Stomach (tissue), 4 donors: ENCODE measurements around the gene RNF135.

Source experiments
- CTCF ChIP-seq, 7 experiments: fragments of 450-650 bp in 4 of 7; fragments of 200-600 bp in 3 of 7; sonication (generic) in 3 of 7; IDR thresholded peaks; one replicate each; pipeline ENCODE4 v1.5.1; 2016 to 2019; ENCODE audit warnings: antibody characterized with exemption in 7 of 7, control low read depth in 2 of 7, mild to moderate bottlenecking in 1 of 7
- POLR2A ChIP-seq, 4 donors: fragments of 450-650 bp; IDR thresholded peaks; one replicate each; pipeline ENCODE4 v1.6.1; 2016; ENCODE audit warnings: antibody characterized with exemption in 4 of 4, control low read depth in 2 of 4, mild to moderate bottlenecking in 1 of 4, moderate library complexity in 1 of 4
- POLR2AphosphoS5 ChIP-seq, 3 donors: sonication (generic); formaldehyde crosslinking; IDR thresholded peaks; one replicate each; pipeline ENCODE4 v1.6.1; 2016; ENCODE audit warnings: antibody characterized with exemption in 3 of 3

- no peak for TF ChIP-seq CTCF (IDR thresholded peaks at IDR 0.05)
- TF ChIP-seq POLR2A (IDR thresholded peaks at IDR 0.05): no peak
- no peak for TF ChIP-seq POLR2AphosphoS5 (IDR thresholded peaks at IDR 0.05)
Observed at GRCh38 chr17:30997270-30997669, 26.4 kb downstream of the RNF135 start.
